ENCODE results near the gene WDR70. TPM values are rescaled to one million over a fixed set of nuclear protein-coding genes. Genes with fewer than 3 reads are reported as not detected.

Gene WDR70
- total and polyA plus RNA-seq, 2 of the 8 experiments (the other 6 are each of a cell fraction or from before 2014, with no cell fraction given), result 10.6 to 37.4 TPM

DNA sequence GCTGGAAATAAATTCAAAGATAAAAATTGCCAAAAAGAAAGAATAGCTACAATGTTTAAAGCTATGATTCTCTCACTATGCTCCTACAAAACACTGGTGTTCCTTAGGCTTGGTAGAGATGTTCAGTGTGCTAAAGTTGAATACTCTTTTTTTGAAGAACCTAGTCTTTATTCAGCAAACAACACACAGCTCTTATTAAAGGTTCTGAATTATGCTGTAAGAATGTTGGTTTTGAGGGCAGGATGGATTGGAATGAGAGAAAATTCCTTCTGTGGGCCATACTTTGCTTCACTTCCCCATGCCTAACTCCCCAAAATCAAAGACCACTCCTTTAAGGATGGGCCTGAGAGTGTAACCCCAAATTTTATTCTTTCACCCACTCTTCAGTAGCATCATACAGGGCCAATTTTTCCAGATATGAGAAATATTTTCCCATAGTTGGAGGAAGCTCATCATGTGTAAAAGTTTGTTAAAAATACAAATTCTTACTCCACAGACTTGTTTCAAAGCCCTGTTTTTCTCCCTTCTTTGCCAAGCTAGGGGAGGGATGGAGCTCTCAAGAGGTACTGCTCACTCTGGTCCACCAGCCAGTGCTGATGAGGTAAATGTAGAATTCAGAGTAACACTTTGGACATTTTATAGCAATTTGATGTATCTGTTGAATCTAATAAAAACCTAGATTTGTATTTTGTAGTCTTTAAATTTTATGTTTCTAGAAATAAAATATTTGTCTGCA, 361.4 kb downstream of the WDR70 start (continued):
- TF ChIP-seq, protein P1, sequence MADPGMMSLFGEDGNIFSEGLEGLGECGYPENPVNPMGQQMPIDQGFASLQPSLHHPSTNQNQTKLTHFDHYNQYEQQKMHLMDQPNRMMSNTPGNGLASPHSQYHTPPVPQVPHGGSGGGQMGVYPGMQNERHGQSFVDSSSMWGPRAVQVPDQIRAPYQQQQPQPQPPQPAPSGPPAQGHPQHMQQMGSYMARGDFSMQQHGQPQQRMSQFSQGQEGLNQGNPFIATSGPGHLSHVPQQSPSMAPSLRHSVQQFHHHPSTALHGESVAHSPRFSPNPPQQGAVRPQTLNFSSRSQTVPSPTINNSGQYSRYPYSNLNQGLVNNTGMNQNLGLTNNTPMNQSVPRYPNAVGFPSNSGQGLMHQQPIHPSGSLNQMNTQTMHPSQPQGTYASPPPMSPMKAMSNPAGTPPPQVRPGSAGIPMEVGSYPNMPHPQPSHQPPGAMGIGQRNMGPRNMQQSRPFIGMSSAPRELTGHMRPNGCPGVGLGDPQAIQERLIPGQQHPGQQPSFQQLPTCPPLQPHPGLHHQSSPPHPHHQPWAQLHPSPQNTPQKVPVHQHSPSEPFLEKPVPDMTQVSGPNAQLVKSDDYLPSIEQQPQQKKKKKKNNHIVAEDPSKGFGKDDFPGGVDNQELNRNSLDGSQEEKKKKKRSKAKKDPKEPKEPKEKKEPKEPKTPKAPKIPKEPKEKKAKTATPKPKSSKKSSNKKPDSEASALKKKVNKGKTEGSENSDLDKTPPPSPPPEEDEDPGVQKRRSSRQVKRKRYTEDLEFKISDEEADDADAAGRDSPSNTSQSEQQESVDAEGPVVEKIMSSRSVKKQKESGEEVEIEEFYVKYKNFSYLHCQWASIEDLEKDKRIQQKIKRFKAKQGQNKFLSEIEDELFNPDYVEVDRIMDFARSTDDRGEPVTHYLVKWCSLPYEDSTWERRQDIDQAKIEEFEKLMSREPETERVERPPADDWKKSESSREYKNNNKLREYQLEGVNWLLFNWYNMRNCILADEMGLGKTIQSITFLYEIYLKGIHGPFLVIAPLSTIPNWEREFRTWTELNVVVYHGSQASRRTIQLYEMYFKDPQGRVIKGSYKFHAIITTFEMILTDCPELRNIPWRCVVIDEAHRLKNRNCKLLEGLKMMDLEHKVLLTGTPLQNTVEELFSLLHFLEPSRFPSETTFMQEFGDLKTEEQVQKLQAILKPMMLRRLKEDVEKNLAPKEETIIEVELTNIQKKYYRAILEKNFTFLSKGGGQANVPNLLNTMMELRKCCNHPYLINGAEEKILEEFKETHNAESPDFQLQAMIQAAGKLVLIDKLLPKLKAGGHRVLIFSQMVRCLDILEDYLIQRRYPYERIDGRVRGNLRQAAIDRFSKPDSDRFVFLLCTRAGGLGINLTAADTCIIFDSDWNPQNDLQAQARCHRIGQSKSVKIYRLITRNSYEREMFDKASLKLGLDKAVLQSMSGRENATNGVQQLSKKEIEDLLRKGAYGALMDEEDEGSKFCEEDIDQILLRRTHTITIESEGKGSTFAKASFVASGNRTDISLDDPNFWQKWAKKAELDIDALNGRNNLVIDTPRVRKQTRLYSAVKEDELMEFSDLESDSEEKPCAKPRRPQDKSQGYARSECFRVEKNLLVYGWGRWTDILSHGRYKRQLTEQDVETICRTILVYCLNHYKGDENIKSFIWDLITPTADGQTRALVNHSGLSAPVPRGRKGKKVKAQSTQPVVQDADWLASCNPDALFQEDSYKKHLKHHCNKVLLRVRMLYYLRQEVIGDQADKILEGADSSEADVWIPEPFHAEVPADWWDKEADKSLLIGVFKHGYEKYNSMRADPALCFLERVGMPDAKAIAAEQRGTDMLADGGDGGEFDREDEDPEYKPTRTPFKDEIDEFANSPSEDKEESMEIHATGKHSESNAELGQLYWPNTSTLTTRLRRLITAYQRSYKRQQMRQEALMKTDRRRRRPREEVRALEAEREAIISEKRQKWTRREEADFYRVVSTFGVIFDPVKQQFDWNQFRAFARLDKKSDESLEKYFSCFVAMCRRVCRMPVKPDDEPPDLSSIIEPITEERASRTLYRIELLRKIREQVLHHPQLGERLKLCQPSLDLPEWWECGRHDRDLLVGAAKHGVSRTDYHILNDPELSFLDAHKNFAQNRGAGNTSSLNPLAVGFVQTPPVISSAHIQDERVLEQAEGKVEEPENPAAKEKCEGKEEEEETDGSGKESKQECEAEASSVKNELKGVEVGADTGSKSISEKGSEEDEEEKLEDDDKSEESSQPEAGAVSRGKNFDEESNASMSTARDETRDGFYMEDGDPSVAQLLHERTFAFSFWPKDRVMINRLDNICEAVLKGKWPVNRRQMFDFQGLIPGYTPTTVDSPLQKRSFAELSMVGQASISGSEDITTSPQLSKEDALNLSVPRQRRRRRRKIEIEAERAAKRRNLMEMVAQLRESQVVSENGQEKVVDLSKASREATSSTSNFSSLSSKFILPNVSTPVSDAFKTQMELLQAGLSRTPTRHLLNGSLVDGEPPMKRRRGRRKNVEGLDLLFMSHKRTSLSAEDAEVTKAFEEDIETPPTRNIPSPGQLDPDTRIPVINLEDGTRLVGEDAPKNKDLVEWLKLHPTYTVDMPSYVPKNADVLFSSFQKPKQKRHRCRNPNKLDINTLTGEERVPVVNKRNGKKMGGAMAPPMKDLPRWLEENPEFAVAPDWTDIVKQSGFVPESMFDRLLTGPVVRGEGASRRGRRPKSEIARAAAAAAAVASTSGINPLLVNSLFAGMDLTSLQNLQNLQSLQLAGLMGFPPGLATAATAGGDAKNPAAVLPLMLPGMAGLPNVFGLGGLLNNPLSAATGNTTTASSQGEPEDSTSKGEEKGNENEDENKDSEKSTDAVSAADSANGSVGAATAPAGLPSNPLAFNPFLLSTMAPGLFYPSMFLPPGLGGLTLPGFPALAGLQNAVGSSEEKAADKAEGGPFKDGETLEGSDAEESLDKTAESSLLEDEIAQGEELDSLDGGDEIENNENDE (IDR thresholded peaks at IDR 0.05; ENCODE audit: insufficient replicate concordance, low read length), result no peak
- TF ChIP-seq BACH1 (IDR thresholded peaks at IDR 0.05; ENCODE audit: low read length), result no peak
- no peak for TF ChIP-seq EZH2 (IDR thresholded peaks at IDR 0.05; ENCODE audit: low read depth, low read length, severe bottlenecking)
